IMR-90 (cell line): Measurements from ENCODE around the gene MRGPRD. TPM values are rescaled to one million over a fixed set of nuclear protein-coding genes. Genes with fewer than 3 reads are reported as not detected.

Source experiments
- ATAC-seq: fragments of 200-7000 bp; cut with Tn5 transposase; 2 replicates; pipeline ENCODE4 v1.9.1; 2020; ENCODE audit warnings: low read depth, mild to moderate bottlenecking, moderate library complexity
- BruUV-seq: library from RNA; stranded (reverse); fragments of 400-500 nt; replicated peaks from 2 replicates; lab custom pipeline; 2021; lab: Mats Ljungman, UMichigan
- CTCF ChIA-PET: fragments of 300-600 bp; formaldehyde crosslinking; extraction: SDS; loops from one replicate; lab custom pipeline; 2021; ENCODE audit warnings: antibody characterized with exemption; lab: Yijun Ruan, JAX
- POLR2A ChIA-PET: fragments of 300-600 bp; sonication (Branson Sonifier 250); formaldehyde crosslinking; loops from one replicate; lab custom pipeline; 2022; ENCODE audit warnings: antibody characterized with exemption; ENCODE audit not compliant: unreplicated experiment; lab: Charles Lee
- DNase-seq: peaks from one replicate; pipeline ENCODE4 v3.0.0; 2013
- H2AFZ ChIP-seq: replicated peaks from 2 replicates; pipeline ENCODE3; 2013; ENCODE audit warnings: low read length, mild to moderate bottlenecking; ENCODE audit not compliant: poor library complexity
- H2AK5ac ChIP-seq: 2 replicates; pipeline ENCODE4 v1.6.1; 2013; ENCODE audit warnings: low read depth, low read length, inconsistent platforms
- H2AK9ac ChIP-seq: replicated peaks from 2 replicates; pipeline ENCODE3; 2013; ENCODE audit warnings: mild to moderate bottlenecking, low read depth, low read length, moderate library complexity; ENCODE audit not compliant: poor library complexity
- H2BK120ac ChIP-seq: 2 replicates; pipeline ENCODE4 v1.6.1; 2013; ENCODE audit warnings: low read depth, low read length, inconsistent platforms
- H2BK15ac ChIP-seq: 3 replicates; pipeline ENCODE4 v1.6.1; 2013; ENCODE audit warnings: low read depth, low read length, inconsistent platforms
- H2BK20ac ChIP-seq: 2 replicates; pipeline ENCODE4 v1.6.1; 2013; ENCODE audit warnings: low read depth, mild to moderate bottlenecking, inconsistent platforms, low read length, moderate library complexity
- H2BK5ac ChIP-seq: 2 replicates; pipeline ENCODE4 v1.6.1; 2013; ENCODE audit warnings: mild to moderate bottlenecking, low read depth, low read length, inconsistent platforms; ENCODE audit not compliant: poor library complexity, severe bottlenecking
- H3K14ac ChIP-seq: replicated peaks from 2 replicates; pipeline ENCODE4 v1.6.1; 2013; ENCODE audit warnings: low read depth, low read length, inconsistent platforms
- H3K18ac ChIP-seq: 2 replicates; pipeline ENCODE4 v1.6.1; 2013; ENCODE audit warnings: low read depth, low read length, control low read depth
- H3K23ac ChIP-seq: 2 replicates; pipeline ENCODE4 v1.6.1; 2013; ENCODE audit warnings: low read depth, low read length, inconsistent platforms
- H3K27ac ChIP-seq: 2 replicates; pipeline ENCODE4 v1.5.1; 2013; ENCODE audit warnings: mild to moderate bottlenecking, control low read depth, low read length; ENCODE audit not compliant: insufficient read depth
- H3K27me3 ChIP-seq: 2 replicates; pipeline ENCODE4 v1.6.1; 2013; ENCODE audit warnings: low read length; ENCODE audit not compliant: control insufficient read depth, insufficient read depth
- H3K36me3 ChIP-seq: 2 replicates; pipeline ENCODE4 v1.6.1; 2013; ENCODE audit warnings: low read length, mixed read lengths; ENCODE audit not compliant: control insufficient read depth, insufficient read depth
- H3K4ac ChIP-seq: 2 replicates; pipeline ENCODE4 v1.6.1; 2013; ENCODE audit warnings: low read depth, low read length, inconsistent platforms
- H3K4me1 ChIP-seq: 2 replicates; pipeline ENCODE4 v1.6.1; 2013; ENCODE audit warnings: low read length, mixed read lengths; ENCODE audit not compliant: control insufficient read depth, insufficient read depth
- H3K4me2 ChIP-seq: 2 replicates; pipeline ENCODE4 v1.6.1; 2013; ENCODE audit warnings: low read depth, mild to moderate bottlenecking, control low read depth, low read length, moderate library complexity
- H3K4me3 ChIP-seq: 2 replicates; pipeline ENCODE4 v1.5.1; 2013; ENCODE audit warnings: low read depth, mild to moderate bottlenecking, control low read depth, low read length, moderate library complexity; ENCODE audit not compliant: insufficient read depth
- H3K56ac ChIP-seq: 2 replicates; pipeline ENCODE4 v1.6.1; 2013; ENCODE audit warnings: low read length, inconsistent platforms; ENCODE audit not compliant: insufficient read depth; ENCODE audit errors: extremely low read depth
- H3K79me1 ChIP-seq, 2 experiments: 2 replicates each; pipeline ENCODE4 v1.6.1; 2013; ENCODE audit warnings: low read length in 2 of 2, inconsistent platforms in 1 of 2, low read depth in 1 of 2
- H3K9ac ChIP-seq: 2 replicates; pipeline ENCODE4 v1.6.1; 2013; ENCODE audit warnings: low read depth, low read length, control low read depth
- H3K9me1 ChIP-seq: 2 replicates; pipeline ENCODE4 v1.6.1; 2013; ENCODE audit warnings: low read length, inconsistent platforms; ENCODE audit not compliant: insufficient read depth
- H3K9me3 ChIP-seq: 2 replicates; pipeline ENCODE4 v1.6.1; 2013; ENCODE audit warnings: low read length; ENCODE audit not compliant: control insufficient read depth, insufficient read depth
- H4K20me1 ChIP-seq: 2 replicates; pipeline ENCODE4 v1.6.1; 2013; ENCODE audit warnings: low read length, inconsistent platforms; ENCODE audit not compliant: insufficient read depth
- H4K5ac ChIP-seq: 2 replicates; pipeline ENCODE4 v1.6.1; 2013; ENCODE audit warnings: mild to moderate bottlenecking, low read depth, low read length, control low read depth
- H4K8ac ChIP-seq, 2 experiments: 2 replicates each; pipeline ENCODE4 v1.6.1; 2013; ENCODE audit warnings: low read depth in 2 of 2, low read length in 2 of 2, control low read depth in 1 of 2, inconsistent platforms in 1 of 2
- H4K91ac ChIP-seq: 2 replicates; pipeline ENCODE4 v1.6.1; 2013; ENCODE audit warnings: low read depth, low read length, inconsistent platforms; ENCODE audit not compliant: insufficient read depth
- BHLHE40 ChIP-seq: fragments of 150-350 bp; IDR thresholded peaks from 2 replicates; pipeline ENCODE4 v1.6.1; 2016; ENCODE audit warnings: mild to moderate bottlenecking, low read depth, low read length
- CEBPB ChIP-seq: IDR thresholded peaks from 2 replicates; pipeline ENCODE4 v1.6.1; 2012; ENCODE audit warnings: low read depth, low read length, improper control_type of control experiment
- CHD1 ChIP-seq: IDR thresholded peaks from 2 replicates; pipeline ENCODE4 v1.6.1; 2012; ENCODE audit warnings: low read depth, low read length, improper control_type of control experiment
- FOS ChIP-seq: fragments of 150-350 bp; IDR thresholded peaks from 2 replicates; pipeline ENCODE4 v1.6.1; 2016; ENCODE audit warnings: low read depth, low read length
- MAFK ChIP-seq: IDR thresholded peaks from 2 replicates; pipeline ENCODE4 v1.6.1; 2012; ENCODE audit warnings: low read depth, low read length, improper control_type of control experiment
- MAZ ChIP-seq: IDR thresholded peaks from 2 replicates; pipeline ENCODE4 v1.6.1; 2012; ENCODE audit warnings: low read depth, mild to moderate bottlenecking, low read length, improper control_type of control experiment, moderate library complexity, borderline replicate concordance
- MXI1 ChIP-seq: IDR thresholded peaks from 2 replicates; pipeline ENCODE4 v1.6.1; 2012; ENCODE audit warnings: low read depth, mild to moderate bottlenecking, low read length, moderate library complexity, borderline replicate concordance
- NFE2L2 ChIP-seq: fragments of 150-350 bp; IDR thresholded peaks from 2 replicates; pipeline ENCODE4 v1.6.1; 2016; ENCODE audit warnings: low read depth, mild to moderate bottlenecking, low read length
- RAD21 ChIP-seq: IDR thresholded peaks from 2 replicates; pipeline ENCODE4 v1.6.1; 2012; ENCODE audit warnings: low read length, improper control_type of control experiment
- RCOR1 ChIP-seq: IDR thresholded peaks from 2 replicates; pipeline ENCODE4 v1.6.1; 2012; ENCODE audit warnings: mild to moderate bottlenecking, low read length, improper control_type of control experiment; ENCODE audit not compliant: insufficient replicate concordance
- RFX5 ChIP-seq: IDR thresholded peaks from 2 replicates; pipeline ENCODE4 v1.8.0; 2012; ENCODE audit warnings: low read depth, mild to moderate bottlenecking, low read length, moderate library complexity
- SMC3 ChIP-seq: fragments of 150-350 bp; IDR thresholded peaks from 2 replicates; pipeline ENCODE4 v1.6.1; 2016; ENCODE audit warnings: low read depth, mild to moderate bottlenecking, antibody characterized with exemption, low read length, moderate library complexity
- WGBS, 2 experiments: methylation state at CpG; one replicate each; pipeline versions ENCODE4 v1.1.5 to v1.1.7; 2013; ENCODE audit warnings: missing lambda C conversion rate in 2 of 2; ENCODE audit not compliant: insufficient read length in 1 of 2; ENCODE audit errors: extremely low coverage in 2 of 2; 5-methylcytosine and 5-hydroxymethylcytosine counted together
- dilution Hi-C: fragments of 300-500 bp; cut with HindIII; formaldehyde crosslinking; loops from one replicate; pipeline ENCODE4 v1.14.3; 2018; ENCODE audit warnings: low sequenced_read_pairs; ENCODE audit not compliant: unreplicated experiment
- in situ Hi-C: fragments of 300-500 bp; cut with MboI; formaldehyde crosslinking; loops from 3 replicates; pipeline ENCODE4 v1.14.3; 2019; ENCODE audit warnings: low sequenced_read_pairs, inconsistent platforms, mixed read lengths
- intact Hi-C: fragments of 100-400 bp; cut with micrococcal nuclease; formaldehyde crosslinking; loops from 2 replicates; pipeline ENCODE4 v1.10.0; 2022
- polyA plus RNA-seq, 3 experiments: library from polyadenylated mRNA; depleted of rRNA; stranded (reverse); fragments of >200 nt; gene quantifications; 2 replicates each; pipeline ENCODE4 v1.2.3, GENCODE V29; 2012; ENCODE audit warnings: low replicate concordance in 1 of 3
- total RNA-seq: library from RNA; depleted of rRNA; stranded (reverse); fragments of >200 nt; gene quantifications from 2 replicates; pipeline ENCODE4 v1.2.3, GENCODE V29; 2012
- TF ChIP-seq, protein P1 (sequence below): fragments of 150-350 bp; IDR thresholded peaks from 2 replicates; pipeline ENCODE4 v1.6.1; 2017; ENCODE audit warnings: mild to moderate bottlenecking, antibody characterized with exemption, low read length, low read depth
- TF ChIP-seq, protein P2 (sequence below): fragments of 150-350 bp; IDR thresholded peaks from 2 replicates; pipeline ENCODE4 v1.6.1; 2016; ENCODE audit warnings: low read depth, mild to moderate bottlenecking, low read length, moderate library complexity, borderline replicate concordance
- TF ChIP-seq, protein P3 (sequence below): conservative IDR thresholded peaks from 2 replicates; pipeline ENCODE4 v1.5.1; 2012; ENCODE audit warnings: mild to moderate bottlenecking, low read depth, low read length, improper control_type of control experiment

MRGPRD gene
- total and polyA plus RNA-seq, 2 of the 4 experiments (the other 2 are of a cell fraction): not detected

DNA sequence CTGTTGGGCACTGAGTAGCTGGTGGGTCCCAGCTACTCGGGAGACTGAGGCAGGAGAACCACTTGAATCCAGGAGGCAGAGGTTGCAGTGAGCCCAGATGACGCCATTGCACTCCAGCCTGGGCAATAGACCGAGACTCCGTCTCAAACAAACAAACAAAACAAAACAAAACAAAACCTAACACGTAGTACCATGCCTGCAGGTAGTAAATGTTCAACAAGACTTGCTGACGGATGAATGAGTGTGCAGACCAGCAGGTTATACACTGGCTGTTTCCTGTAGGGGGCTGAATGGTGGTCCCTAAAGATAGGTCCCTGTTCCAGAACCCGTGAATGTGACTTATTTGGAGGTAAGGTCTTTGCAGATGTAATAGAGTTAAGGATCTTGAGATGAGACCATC, 12.8 kb upstream of the MRGPRD start:
- Histone ChIP-seq H3K9ac (no peak overlapping the region), H3K79me1 (no peaks in the 10 kb centered on the region), H3K4me3 (no peak overlapping the region), H3K4me2 (no peak overlapping the region), H4K91ac (no peak overlapping the region), H3K4me1 (peaks cover 4% of the 10 kb centered on the region; the same call in 1 of the 2 replicates), H2BK120ac (no peak overlapping the region), H2AK9ac (no peak overlapping the region), H4K20me1 (no peaks in the 10 kb centered on the region), H3K56ac (no peak overlapping the region), H2BK15ac (no peak overlapping the region), H3K27ac (no peak overlapping the region), H3K4ac (no peak overlapping the region), H3K36me3 (no peaks in the 10 kb centered on the region), H2BK20ac (no peak overlapping the region), H3K23ac (no peak overlapping the region), H2BK5ac (no peak overlapping the region), H3K9me1 (no peaks in the 10 kb centered on the region; the same call in 1 of the 2 replicates), H2AK5ac (no peak overlapping the region), H3K9me3 (no peaks in the 10 kb centered on the region), H2AFZ (no peak overlapping the region), H3K27me3 (peaks cover 33% of the 10 kb centered on the region), H4K8ac (no peak overlapping the region), H4K5ac (no peak overlapping the region), H3K18ac (no peak overlapping the region), H3K14ac (no peak overlapping the region)
- POLR2A ChIA-PET: no interaction called here
- BruUV-seq: no TSS peak
- WGBS, 2 experiments: 90% methylated on average over 2 of the region's 7 CpGs; no CpG with 5 or more reads in 1 of the 2 experiments
- intact Hi-C loops (no loop called here), dilution Hi-C loops (no loop called here), in situ Hi-C loops (no loop called here)
- ATAC-seq: no peak
- DNase-seq: no peak
- TF ChIP-seq FOS: no peak
- no peak for TF ChIP-seq NFE2L2
- no peak for TF ChIP-seq CEBPB
- no peak for TF ChIP-seq SMC3
- TF ChIP-seq MAZ: no peak
- no peak for TF ChIP-seq RAD21
- TF ChIP-seq RCOR1: no peak
- TF ChIP-seq BHLHE40: no peak
- TF ChIP-seq, protein P1, sequence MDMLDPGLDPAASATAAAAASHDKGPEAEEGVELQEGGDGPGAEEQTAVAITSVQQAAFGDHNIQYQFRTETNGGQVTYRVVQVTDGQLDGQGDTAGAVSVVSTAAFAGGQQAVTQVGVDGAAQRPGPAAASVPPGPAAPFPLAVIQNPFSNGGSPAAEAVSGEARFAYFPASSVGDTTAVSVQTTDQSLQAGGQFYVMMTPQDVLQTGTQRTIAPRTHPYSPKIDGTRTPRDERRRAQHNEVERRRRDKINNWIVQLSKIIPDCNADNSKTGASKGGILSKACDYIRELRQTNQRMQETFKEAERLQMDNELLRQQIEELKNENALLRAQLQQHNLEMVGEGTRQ: no peak
- no peak for TF ChIP-seq MAFK
- TF ChIP-seq MXI1: no peak
- no peak for TF ChIP-seq CHD1
- TF ChIP-seq RFX5: no peak
- TF ChIP-seq, protein P2, sequence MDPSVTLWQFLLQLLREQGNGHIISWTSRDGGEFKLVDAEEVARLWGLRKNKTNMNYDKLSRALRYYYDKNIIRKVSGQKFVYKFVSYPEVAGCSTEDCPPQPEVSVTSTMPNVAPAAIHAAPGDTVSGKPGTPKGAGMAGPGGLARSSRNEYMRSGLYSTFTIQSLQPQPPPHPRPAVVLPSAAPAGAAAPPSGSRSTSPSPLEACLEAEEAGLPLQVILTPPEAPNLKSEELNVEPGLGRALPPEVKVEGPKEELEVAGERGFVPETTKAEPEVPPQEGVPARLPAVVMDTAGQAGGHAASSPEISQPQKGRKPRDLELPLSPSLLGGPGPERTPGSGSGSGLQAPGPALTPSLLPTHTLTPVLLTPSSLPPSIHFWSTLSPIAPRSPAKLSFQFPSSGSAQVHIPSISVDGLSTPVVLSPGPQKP: no peak
- TF ChIP-seq, protein P3, sequence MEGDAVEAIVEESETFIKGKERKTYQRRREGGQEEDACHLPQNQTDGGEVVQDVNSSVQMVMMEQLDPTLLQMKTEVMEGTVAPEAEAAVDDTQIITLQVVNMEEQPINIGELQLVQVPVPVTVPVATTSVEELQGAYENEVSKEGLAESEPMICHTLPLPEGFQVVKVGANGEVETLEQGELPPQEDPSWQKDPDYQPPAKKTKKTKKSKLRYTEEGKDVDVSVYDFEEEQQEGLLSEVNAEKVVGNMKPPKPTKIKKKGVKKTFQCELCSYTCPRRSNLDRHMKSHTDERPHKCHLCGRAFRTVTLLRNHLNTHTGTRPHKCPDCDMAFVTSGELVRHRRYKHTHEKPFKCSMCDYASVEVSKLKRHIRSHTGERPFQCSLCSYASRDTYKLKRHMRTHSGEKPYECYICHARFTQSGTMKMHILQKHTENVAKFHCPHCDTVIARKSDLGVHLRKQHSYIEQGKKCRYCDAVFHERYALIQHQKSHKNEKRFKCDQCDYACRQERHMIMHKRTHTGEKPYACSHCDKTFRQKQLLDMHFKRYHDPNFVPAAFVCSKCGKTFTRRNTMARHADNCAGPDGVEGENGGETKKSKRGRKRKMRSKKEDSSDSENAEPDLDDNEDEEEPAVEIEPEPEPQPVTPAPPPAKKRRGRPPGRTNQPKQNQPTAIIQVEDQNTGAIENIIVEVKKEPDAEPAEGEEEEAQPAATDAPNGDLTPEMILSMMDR: no peak
- CTCF ChIA-PET: no interaction called here
